Suprapubic skin (tissue), 4 donors: ENCODE results near the gene SYNDIG1. TPM values are rescaled to one million over a fixed set of nuclear protein-coding genes. Genes with fewer than 3 reads are reported as not detected.

Source experiments
- DNase-seq, 2 donors: peaks; one replicate each; pipeline ENCODE4 v3.0.0-alpha.2; 2019; ENCODE audit warnings: low spot score in 2 of 2
- H3K27ac ChIP-seq: fragments of 200-600 bp; sonication (generic); one replicate; pipeline ENCODE4 v1.5.1; 2019
- H3K27me3 ChIP-seq: fragments of 200-600 bp; sonication (generic); one replicate; pipeline ENCODE4 v1.5.1; 2019
- H3K36me3 ChIP-seq: fragments of 200-600 bp; sonication (generic); one replicate; pipeline ENCODE4 v1.5.1; 2019
- H3K4me1 ChIP-seq: fragments of 200-600 bp; sonication (generic); one replicate; pipeline ENCODE4 v1.5.1; 2019
- H3K4me3 ChIP-seq: fragments of 200-600 bp; sonication (generic); one replicate; pipeline ENCODE4 v1.5.1; 2019; ENCODE audit warnings: mild to moderate bottlenecking
- H3K9me3 ChIP-seq: fragments of 200-600 bp; sonication (generic); one replicate; pipeline ENCODE4 v1.5.1; 2019
- CTCF ChIP-seq, 2 donors: fragments of 200-600 bp in 1 of 2; fragments of 450-650 bp in 1 of 2; sonication (generic) in 1 of 2; IDR thresholded peaks; one replicate each; pipeline ENCODE4 v1.5.1; 2016 to 2019; ENCODE audit warnings: antibody characterized with exemption in 2 of 2, mild to moderate bottlenecking in 1 of 2, moderate library complexity in 1 of 2
- EP300 ChIP-seq: sonication (generic); formaldehyde crosslinking; IDR thresholded peaks from one replicate; pipeline ENCODE4 v1.6.1; 2017; ENCODE audit warnings: antibody characterized with exemption
- POLR2A ChIP-seq, 2 donors: fragments of 450-650 bp; IDR thresholded peaks; one replicate each; pipeline ENCODE4 v1.6.1; 2017; ENCODE audit warnings: antibody characterized with exemption in 2 of 2, mild to moderate bottlenecking in 2 of 2, moderate library complexity in 2 of 2
- POLR2AphosphoS5 ChIP-seq, 3 donors: sonication (generic); formaldehyde crosslinking; IDR thresholded peaks; one replicate each; pipeline ENCODE4 v1.6.1; 2017; ENCODE audit warnings: antibody characterized with exemption in 3 of 3
- WGBS: methylation state at CpG from one replicate; pipeline ENCODE4 v1.1.5; 2018; 5-methylcytosine and 5-hydroxymethylcytosine counted together
- total RNA-seq, 4 donors: library from RNA; depleted of rRNA; stranded (reverse); fragments of >200 nt; gene quantifications; one replicate each; pipeline ENCODE4 v1.1.0, GENCODE V29; 2016

SYNDIG1 gene
- total RNA-seq, 4 donors from 2014 or later: not detected

DNA sequence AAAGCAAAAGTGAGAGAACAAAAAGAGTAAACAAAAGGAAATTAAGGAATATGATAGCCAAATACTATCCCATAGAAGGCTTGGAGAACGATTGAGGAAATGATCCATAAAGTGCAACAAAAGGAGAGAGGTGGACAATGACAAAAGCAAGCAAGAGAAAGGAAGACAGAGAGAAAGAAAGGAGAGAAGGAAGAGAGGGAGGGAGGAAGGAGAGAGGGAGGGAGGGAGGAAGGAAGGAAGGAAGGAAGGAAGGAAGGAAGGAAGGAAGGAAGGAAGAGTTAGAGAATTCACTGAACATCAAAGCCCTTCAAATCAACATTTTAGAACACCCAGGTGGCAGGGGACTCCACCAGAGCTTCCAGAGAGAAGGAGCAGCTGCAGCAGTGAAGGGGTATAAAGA is 185.0 kb downstream of the SYNDIG1 start:
- Histone ChIP-seq H3K9me3 (no peaks in the 10 kb centered on the region), H3K36me3 (no peaks in the 10 kb centered on the region), H3K27ac (no peak overlapping the region), H3K4me3 (no peak overlapping the region), H3K4me1 (no peaks in the 10 kb centered on the region), H3K27me3 (no peaks in the 10 kb centered on the region)
- no peak for TF ChIP-seq POLR2A (IDR thresholded peaks at IDR 0.05)
- no peak for TF ChIP-seq CTCF (IDR thresholded peaks at IDR 0.05)
- no peak for TF ChIP-seq POLR2AphosphoS5 (IDR thresholded peaks at IDR 0.05)
- TF ChIP-seq EP300: no peak
- 62% methylated on average over 1 of the region's 1 CpG for WGBS
- DNase-seq: no peak

GRCh38 chr20:24656391-24656790 is 187.0 kb downstream of the SYNDIG1 start:
- no peak for DNase-seq
- no peaks in the 10 kb centered on the region for H3K4me1 ChIP-seq
- no peaks in the 10 kb centered on the region for H3K9me3 ChIP-seq
- no peak for TF ChIP-seq POLR2AphosphoS5 (IDR thresholded peaks at IDR 0.05)
- no peak for TF ChIP-seq EP300
- no peak for TF ChIP-seq POLR2A (IDR thresholded peaks at IDR 0.05)
- no peak for TF ChIP-seq CTCF (IDR thresholded peaks at IDR 0.05)
- H3K36me3 ChIP-seq: no peaks in the 10 kb centered on the region
- no peak overlapping the region for H3K27ac ChIP-seq
- 81% methylated on average over 9 of the region's 12 CpGs for WGBS
- no peaks in the 10 kb centered on the region for H3K27me3 ChIP-seq
- no peak overlapping the region for H3K4me3 ChIP-seq

DNA sequence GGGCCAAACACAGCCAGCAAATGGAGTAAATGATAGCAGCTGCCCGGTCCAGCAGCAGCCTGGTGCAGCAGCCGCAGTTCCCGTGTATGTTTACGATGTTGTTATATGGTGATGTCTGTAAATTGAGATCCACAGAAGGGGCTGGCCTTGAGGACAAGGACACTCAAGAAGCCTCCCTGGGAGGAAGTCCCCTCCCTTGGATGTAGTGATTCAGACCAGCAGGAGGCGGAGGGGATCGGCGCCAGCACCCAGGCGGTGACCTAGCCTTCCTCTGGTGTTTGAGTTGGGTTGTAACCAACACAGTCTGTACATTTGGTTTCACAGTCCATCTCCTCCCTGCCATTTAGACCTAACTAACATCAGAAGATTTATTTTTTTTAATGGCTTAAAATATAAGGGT is 187.8 kb downstream of the SYNDIG1 start:
- DNase-seq: no peak
- TF ChIP-seq CTCF (IDR thresholded peaks at IDR 0.05) (no peak), POLR2AphosphoS5 (IDR thresholded peaks at IDR 0.05) (no peak), POLR2A (IDR thresholded peaks at IDR 0.05) (no peak), EP300 (no peak)
- Histone ChIP-seq H3K4me3 (no peak overlapping the region), H3K27me3 (no peaks in the 10 kb centered on the region), H3K9me3 (no peaks in the 10 kb centered on the region), H3K4me1 (no peaks in the 10 kb centered on the region), H3K27ac (no peak overlapping the region), H3K36me3 (no peaks in the 10 kb centered on the region)
- 88% methylated on average over 8 of the region's 8 CpGs for WGBS

DNA sequence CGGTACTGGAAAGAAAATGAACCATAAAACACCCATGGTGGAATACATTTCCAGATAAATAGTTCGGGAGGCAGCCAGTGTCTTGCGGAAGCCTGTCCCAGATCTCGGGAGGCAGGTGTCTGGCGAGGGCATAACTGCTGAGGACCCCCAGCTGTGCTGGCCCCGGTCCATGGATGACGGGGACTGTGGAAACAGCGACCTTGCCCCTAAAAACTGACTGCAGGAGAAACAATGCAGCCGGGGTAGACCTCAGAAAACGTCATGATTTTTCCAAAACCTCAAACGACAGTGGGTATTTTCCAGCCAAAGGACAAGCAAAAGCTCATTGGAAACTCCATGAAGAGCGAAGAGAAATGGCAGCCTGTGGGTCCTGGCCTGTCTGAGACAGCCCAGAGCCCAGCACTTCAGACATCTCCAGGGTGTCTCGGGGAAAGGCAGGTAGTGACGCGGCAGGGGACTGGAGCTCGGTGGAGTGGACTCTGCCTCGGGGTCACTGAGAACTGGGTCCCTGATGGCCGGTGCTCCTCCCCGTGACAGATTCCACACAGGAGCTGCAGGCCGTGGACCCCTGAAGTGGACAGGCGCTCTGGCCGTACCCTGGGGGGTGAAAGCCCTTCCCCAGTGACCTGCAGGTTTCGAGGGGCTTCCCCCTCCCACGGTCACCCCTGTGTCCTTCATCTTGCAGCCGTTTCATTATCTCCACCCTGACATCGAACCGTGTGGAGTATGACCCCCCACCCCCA is 188.6 kb downstream of the SYNDIG1 start:
- H3K9me3 ChIP-seq: no peaks in the 10 kb centered on the region
- 84% methylated on average over 27 of the region's 27 CpGs for WGBS
- no peaks in the 10 kb centered on the region for H3K36me3 ChIP-seq
- H3K4me1 ChIP-seq: no peaks in the 10 kb centered on the region
- H3K27ac ChIP-seq: no peak overlapping the region
- H3K27me3 ChIP-seq: no peaks in the 10 kb centered on the region
- no peak for DNase-seq
- H3K4me3 ChIP-seq: no peak overlapping the region
- no peak for TF ChIP-seq POLR2A (IDR thresholded peaks at IDR 0.05)
- no peak for TF ChIP-seq EP300
- no peak for TF ChIP-seq CTCF (IDR thresholded peaks at IDR 0.05)
- no peak for TF ChIP-seq POLR2AphosphoS5 (IDR thresholded peaks at IDR 0.05)

DNA sequence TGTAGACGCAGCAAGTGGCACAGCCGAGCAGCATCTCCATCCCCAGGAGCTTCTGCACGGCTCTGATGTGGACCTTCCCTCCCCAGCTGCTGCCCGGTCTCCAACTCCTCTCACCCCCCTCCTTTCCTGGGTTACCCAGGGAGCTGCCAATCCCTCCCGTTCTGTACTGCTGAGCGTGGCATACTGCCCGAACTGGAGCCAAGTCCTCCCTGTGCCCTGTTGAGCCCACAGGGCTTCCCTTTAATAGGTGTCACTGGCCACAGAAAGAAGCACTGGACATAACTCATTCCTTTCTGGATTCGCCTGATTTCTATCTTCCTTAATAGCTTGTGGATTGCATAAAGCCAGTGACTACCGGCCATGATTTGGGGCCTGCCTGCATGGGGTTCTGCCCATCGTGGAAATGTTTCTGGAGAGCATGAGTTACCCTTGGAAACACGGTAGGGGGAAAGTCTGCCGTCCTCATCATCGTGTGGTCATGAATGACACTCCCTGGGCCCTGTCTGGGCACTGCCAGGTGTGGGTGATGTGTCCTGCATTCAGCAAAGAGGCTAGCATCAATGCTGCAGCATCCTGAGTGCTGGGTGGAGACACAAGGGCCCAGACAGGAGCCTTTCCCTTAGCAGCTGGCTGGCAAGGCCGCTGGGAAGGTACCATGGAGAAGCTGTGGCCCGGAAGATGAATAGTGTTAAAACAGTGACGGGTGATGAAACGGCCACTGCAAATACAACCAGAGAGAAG is 189.7 kb downstream of the SYNDIG1 start:
- no peak for DNase-seq
- TF ChIP-seq EP300: no peak
- no peak for TF ChIP-seq CTCF (IDR thresholded peaks at IDR 0.05)
- TF ChIP-seq POLR2A (IDR thresholded peaks at IDR 0.05): no peak
- no peak for TF ChIP-seq POLR2AphosphoS5 (IDR thresholded peaks at IDR 0.05)
- WGBS: 84% methylated on average over 17 of the region's 17 CpGs
- Histone ChIP-seq H3K9me3 (no peaks in the 10 kb centered on the region), H3K36me3 (no peaks in the 10 kb centered on the region), H3K4me1 (no peaks in the 10 kb centered on the region), H3K27me3 (no peaks in the 10 kb centered on the region), H3K27ac (no peak overlapping the region), H3K4me3 (no peak overlapping the region)
